Activated CD4-positive, alpha-beta T cell treated with anti-CD3 and anti-CD28 coated beads, Interleukin-2, amount 50 U/mL, for 1 hour (primary cell): ENCODE data around the gene PARP12.

Experiments used
- DNase-seq: peaks from one replicate; pipeline ENCODE4 v3.0.0-alpha.2; 2020

The PARP12 gene

GRCh38 chr7:139990142-139990535 is 72.6 kb downstream of the PARP12 start:
- no peak for DNase-seq

- no peak for DNase-seq
These were observed 73.2 kb downstream of the PARP12 start for GRCh38 chr7:139989366-139990141.

GRCh38 chr7:139987691-139988516 is 74.8 kb downstream of the PARP12 start:
- DNase-seq: no peak

GRCh38 chr7:139985811-139986210 is 76.9 kb downstream of the PARP12 start:
- no peak for DNase-seq

GRCh38 chr7:139984642-139985539 is 77.9 kb downstream of the PARP12 start:
- no peak for DNase-seq

GRCh38 chr7:139982927-139983920 is 79.5 kb downstream of the PARP12 start:
- no peak for DNase-seq

- DNase-seq: no peak
These were observed 81.2 kb downstream of the PARP12 start for GRCh38 chr7:139981511-139981895.

- DNase-seq: no peak
These were observed 85.7 kb downstream of the PARP12 start for GRCh38 chr7:139976838-139977656.

- no peak for DNase-seq
These were observed 86.5 kb downstream of the PARP12 start for GRCh38 chr7:139976055-139976837.

GRCh38 chr7:139974179-139974811 is 88.5 kb downstream of the PARP12 start:
- no peak for DNase-seq
